ENCODE results near the gene WDR35.

Gene WDR35

GRCh38 chr2:19865151-19865550 lies 124.8 kb downstream of the WDR35 start:
- DNase-seq: no peak

- DNase-seq: no peak
These were observed 125.5 kb downstream of the WDR35 start for GRCh38 chr2:19864381-19864780.

- DNase-seq: peak; percentile 54
These were observed 126.4 kb downstream of the WDR35 start for GRCh38 chr2:19863303-19864041.

- DNase-seq: no peak
These were observed 128.1 kb downstream of the WDR35 start for GRCh38 chr2:19861813-19862212.

Data from activated T-cell treated with anti-CD3 and anti-CD28 coated beads for 4 hours (primary cell).